Astrocyte of the spinal cord (primary cell): Measurements from ENCODE around the gene ERC2.

ENCODE experiments used
- DNase-seq: peaks from one replicate; pipeline ENCODE4 v3.0.0; 2011; ENCODE audit warnings: low read depth, low spot score
- H3K4me3 ChIP-seq: 2 replicates; pipeline ENCODE4 v1.5.1; 2011; ENCODE audit warnings: low read depth, mild to moderate bottlenecking, low read length, moderate library complexity
- in situ Hi-C: cut with HindIII; loops from 2 replicates; pipeline ENCODE4 v1.10.0; 2017; ENCODE audit warnings: low sequenced_read_pairs
- TF ChIP-seq, protein P1 (sequence below): IDR thresholded peaks from 2 replicates; pipeline ENCODE4 v1.5.1; 2012; ENCODE audit warnings: low read depth, mild to moderate bottlenecking, low read length, inconsistent platforms

ERC2 gene

DNA sequence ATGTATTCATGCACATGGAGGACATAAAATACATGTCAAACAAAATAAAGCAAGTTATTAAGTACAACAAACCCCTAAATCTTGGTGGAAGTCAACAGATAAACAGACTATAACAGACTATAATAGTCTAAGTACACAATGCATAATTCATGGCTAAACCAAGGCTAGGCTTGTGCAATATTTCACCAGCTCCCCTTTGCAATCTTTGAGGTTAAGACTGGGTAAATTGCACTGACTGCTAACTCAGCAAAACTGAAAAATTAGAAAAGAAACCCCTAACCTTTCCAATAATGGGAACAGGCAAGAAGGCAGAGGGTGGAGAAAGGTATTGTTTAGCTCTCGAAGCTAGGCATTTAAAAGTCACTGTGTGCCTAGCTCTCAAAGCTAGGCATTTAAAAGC is 676.3 kb downstream of the ERC2 start:
- DNase-seq, result no peak
- no peak overlapping the region for H3K4me3 ChIP-seq
- TF ChIP-seq, protein P1, sequence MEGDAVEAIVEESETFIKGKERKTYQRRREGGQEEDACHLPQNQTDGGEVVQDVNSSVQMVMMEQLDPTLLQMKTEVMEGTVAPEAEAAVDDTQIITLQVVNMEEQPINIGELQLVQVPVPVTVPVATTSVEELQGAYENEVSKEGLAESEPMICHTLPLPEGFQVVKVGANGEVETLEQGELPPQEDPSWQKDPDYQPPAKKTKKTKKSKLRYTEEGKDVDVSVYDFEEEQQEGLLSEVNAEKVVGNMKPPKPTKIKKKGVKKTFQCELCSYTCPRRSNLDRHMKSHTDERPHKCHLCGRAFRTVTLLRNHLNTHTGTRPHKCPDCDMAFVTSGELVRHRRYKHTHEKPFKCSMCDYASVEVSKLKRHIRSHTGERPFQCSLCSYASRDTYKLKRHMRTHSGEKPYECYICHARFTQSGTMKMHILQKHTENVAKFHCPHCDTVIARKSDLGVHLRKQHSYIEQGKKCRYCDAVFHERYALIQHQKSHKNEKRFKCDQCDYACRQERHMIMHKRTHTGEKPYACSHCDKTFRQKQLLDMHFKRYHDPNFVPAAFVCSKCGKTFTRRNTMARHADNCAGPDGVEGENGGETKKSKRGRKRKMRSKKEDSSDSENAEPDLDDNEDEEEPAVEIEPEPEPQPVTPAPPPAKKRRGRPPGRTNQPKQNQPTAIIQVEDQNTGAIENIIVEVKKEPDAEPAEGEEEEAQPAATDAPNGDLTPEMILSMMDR, result no peak
- in situ Hi-C loops, result no loop called here

DNA sequence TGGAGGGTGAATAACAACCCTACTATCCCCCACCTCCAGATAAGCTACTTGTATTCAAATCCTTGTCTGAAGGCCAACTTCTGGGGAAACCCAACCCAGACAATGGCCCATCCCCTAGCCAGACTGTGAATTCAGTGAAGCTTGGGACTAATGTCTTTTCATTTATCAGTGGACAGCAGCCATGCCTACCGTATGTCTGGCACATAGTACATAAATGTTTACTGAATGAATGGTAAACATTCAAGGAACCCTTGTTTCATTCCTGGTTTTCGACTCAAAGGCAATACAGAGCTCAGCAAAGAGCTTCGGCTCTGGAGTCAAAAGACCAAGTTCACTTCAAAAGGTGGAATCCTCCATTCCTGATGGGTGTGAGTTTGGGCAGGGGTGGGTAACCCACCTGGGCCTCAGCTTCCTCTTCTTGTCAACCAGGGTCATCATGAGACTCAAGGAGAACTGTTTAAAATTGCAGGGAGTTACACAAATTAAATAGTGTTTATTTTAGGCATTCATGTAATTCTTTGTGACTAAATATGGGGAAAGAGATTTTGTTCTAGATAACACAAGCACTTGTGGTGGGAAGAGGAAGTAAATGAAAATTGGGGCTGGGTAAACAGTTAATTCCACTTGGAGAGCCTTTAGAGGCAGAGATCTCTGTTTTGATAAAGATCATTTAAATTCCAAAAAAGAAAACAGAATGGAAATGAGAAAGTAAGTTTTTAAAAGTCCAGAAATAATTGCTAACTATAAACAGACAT is 677.5 kb downstream of the ERC2 start:
- TF ChIP-seq, protein P1, result no peak
- peak; percentile 9 for DNase-seq
- in situ Hi-C loops, result no loop called here
- H3K4me3 ChIP-seq, result no peak overlapping the region

DNA sequence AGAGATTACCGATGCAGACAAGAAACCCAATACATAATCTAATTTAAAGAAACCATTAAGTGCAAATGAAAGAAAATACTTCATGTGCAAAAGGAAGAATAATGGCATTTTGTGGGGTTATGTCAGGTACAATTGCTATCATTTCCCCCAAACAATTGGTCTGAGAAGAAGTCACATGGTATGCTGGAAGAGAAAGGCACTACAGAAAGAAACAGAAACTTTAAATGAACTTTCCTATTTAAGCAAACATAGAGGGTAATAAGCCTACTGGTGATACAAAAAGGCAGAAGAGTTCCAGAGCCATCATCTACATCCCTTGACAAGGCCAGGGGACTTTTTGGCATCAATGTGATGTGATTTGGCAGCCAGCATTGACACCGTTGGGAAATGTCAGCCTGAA is 678.8 kb downstream of the ERC2 start:
- DNase-seq, result no peak
- no peak overlapping the region for H3K4me3 ChIP-seq
- in situ Hi-C loops, result no loop called here
- TF ChIP-seq, protein P1, result no peak

DNA sequence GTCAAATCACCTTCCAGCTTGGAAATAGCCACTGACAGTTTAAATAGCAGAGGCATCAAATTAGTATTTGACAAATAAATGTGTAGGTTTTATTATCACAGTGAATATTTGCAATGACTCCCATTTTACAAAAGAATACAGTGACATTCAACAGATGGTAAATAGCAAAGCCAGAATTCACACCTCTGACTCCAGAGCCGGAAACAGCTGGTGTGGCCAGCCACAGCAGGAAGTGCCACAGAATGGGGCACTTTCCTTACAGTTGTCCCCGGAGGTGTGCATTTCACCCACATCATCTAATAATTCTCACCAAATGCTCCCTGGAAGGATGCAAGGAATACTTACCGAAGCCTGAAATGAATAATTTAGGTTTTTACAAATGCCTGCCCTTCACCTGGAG is 685.5 kb downstream of the ERC2 start:
- TF ChIP-seq, protein P1, result no peak
- DNase-seq, result no peak
- in situ Hi-C loops, result no loop called here
- H3K4me3 ChIP-seq, result no peak overlapping the region

DNA sequence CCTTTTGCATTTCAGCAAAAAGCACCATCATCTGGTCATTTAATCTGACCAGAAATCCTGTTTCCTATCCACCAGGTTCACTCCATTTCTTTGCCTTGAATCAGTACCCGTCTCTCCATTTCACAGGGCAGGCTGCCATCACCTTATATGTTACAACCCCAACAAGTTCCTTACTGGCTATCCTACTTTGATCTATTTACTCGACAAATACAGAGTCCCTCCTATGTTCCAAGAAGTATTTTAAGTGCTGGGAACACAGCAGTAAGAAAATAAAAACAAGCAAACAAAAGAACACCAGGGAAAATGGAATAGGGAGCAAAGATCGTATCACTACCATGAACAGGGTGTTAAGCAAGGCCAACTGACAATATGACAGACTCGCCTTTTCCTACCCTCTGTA is 685.9 kb downstream of the ERC2 start:
- no peak for DNase-seq
- in situ Hi-C loops, result no loop called here
- TF ChIP-seq, protein P1, result no peak
- no peak overlapping the region for H3K4me3 ChIP-seq

DNA sequence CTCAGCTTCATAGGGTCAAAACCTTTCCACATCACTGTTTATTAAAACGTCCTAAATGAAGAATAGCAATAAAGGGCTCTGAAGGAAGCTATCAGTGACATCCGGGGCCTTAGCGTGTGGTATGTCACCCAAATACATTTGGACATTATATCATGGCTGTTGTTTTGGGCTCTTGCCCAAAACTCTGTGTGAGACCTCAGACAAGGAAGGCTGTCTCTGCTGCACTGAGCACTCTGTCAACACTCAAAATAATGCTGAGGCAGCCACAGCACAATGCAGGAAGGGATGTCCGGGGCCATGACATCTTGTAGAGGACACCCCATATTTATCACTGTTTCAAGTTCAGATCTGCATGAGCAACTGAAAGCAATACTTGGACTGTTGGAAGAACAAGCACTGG is 687.4 kb downstream of the ERC2 start:
- TF ChIP-seq, protein P1, result no peak
- in situ Hi-C loops, result no loop called here
- no peak for DNase-seq
- no peak overlapping the region for H3K4me3 ChIP-seq

DNA sequence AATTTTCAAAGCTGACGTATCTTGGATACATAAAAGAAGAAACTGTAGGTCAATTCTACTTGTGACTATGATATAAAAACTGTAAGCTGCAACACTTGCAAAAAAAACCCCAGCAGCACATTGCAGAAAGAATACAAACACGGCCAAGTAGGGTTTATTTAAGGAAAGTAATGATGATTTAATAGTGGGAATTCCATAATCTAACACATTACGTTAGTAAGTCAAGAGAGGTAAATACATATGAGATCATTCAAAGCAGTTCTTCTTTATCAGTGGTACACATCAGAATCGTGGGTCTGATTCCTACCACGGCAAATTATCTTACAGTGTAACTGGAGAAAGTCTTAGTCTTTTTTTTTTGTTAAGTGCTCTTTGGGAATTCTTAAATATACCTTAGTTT is 688.7 kb downstream of the ERC2 start:
- in situ Hi-C loops, result no loop called here
- no peak overlapping the region for H3K4me3 ChIP-seq
- TF ChIP-seq, protein P1, result no peak
- DNase-seq, result no peak
